Suprapubic skin (tissue), 4 donors: ENCODE data around the gene ADNP2.

ENCODE experiments used
- CTCF ChIP-seq, 2 donors: fragments of 200-600 bp in 1 of 2; fragments of 450-650 bp in 1 of 2; sonication (generic) in 1 of 2; IDR thresholded peaks; one replicate each; pipeline ENCODE4 v1.5.1; 2016 to 2019; ENCODE audit warnings: antibody characterized with exemption in 2 of 2, mild to moderate bottlenecking in 1 of 2, moderate library complexity in 1 of 2
- EP300 ChIP-seq: sonication (generic); formaldehyde crosslinking; IDR thresholded peaks from one replicate; pipeline ENCODE4 v1.6.1; 2017; ENCODE audit warnings: antibody characterized with exemption
- POLR2A ChIP-seq, 2 donors: fragments of 450-650 bp; IDR thresholded peaks; one replicate each; pipeline ENCODE4 v1.6.1; 2017; ENCODE audit warnings: antibody characterized with exemption in 2 of 2, mild to moderate bottlenecking in 2 of 2, moderate library complexity in 2 of 2
- POLR2AphosphoS5 ChIP-seq, 3 donors: sonication (generic); formaldehyde crosslinking; IDR thresholded peaks; one replicate each; pipeline ENCODE4 v1.6.1; 2017; ENCODE audit warnings: antibody characterized with exemption in 3 of 3

GRCh38 chr18:80157708-80158343 lies 48.8 kb downstream of the ADNP2 start:
- TF ChIP-seq POLR2A (IDR thresholded peaks at IDR 0.05), result no peak
- TF ChIP-seq POLR2AphosphoS5 (IDR thresholded peaks at IDR 0.05), result no peak
- peak; percentile 93 to 95 for TF ChIP-seq CTCF (IDR thresholded peaks at IDR 0.05)
- no peak for TF ChIP-seq EP300
